Stimulated activated naive CD4-positive, alpha-beta T cell (primary cell): Measurements from ENCODE around the gene PRKAR2B.
A peak's percentile ranks its signal among the peaks of the same experiment; 100 is the strongest.

Experiments
- DNase-seq, 6 experiments: peaks; one replicate each; lab custom pipeline; 2025; lab: John Stamatoyannopoulos, UW

Gene PRKAR2B

GRCh38 chr7:107044347-107045194, at the start of gene PRKAR2B:
Gene PRKAR2B, plus strand, starts transcription at chr7:107044705. Its CDS starts 203 bp downstream, at chr7:107044908.
- peak; percentile 62 to 82 (median 70) for DNase-seq

- DNase-seq: no peak
Measured at GRCh38 chr7:106994833-106995232, 49.7 kb upstream of the PRKAR2B start.

- no peak for DNase-seq
Measured at GRCh38 chr7:106997487-106998271, 46.8 kb upstream of the PRKAR2B start.

GRCh38 chr7:106999023-106999422, 45.5 kb upstream of the PRKAR2B start:
- no peak for DNase-seq

GRCh38 chr7:107001490-107001889, 43.0 kb upstream of the PRKAR2B start:
- DNase-seq: no peak

GRCh38 chr7:107002126-107002525, 42.4 kb upstream of the PRKAR2B start:
- no peak for DNase-seq

- DNase-seq: no peak
Measured at GRCh38 chr7:107002529-107002998, 41.9 kb upstream of the PRKAR2B start.

GRCh38 chr7:107007007-107007891, 37.3 kb upstream of the PRKAR2B start:
- no peak for DNase-seq

- DNase-seq: no peak
Measured at GRCh38 chr7:107007892-107008287, 36.6 kb upstream of the PRKAR2B start.

GRCh38 chr7:107009846-107010203, 34.7 kb upstream of the PRKAR2B start:
- no peak for DNase-seq

GRCh38 chr7:107012691-107013090, 31.8 kb upstream of the PRKAR2B start:
- DNase-seq: no peak

- DNase-seq: no peak
Measured at GRCh38 chr7:107014387-107015023, 30.0 kb upstream of the PRKAR2B start.

- no peak for DNase-seq
Measured at GRCh38 chr7:107016312-107016711, 28.2 kb upstream of the PRKAR2B start.

GRCh38 chr7:107017965-107018719, 26.4 kb upstream of the PRKAR2B start:
- DNase-seq: no peak

GRCh38 chr7:107020400-107020799, 24.1 kb upstream of the PRKAR2B start:
- no peak for DNase-seq

- no peak for DNase-seq
Measured at GRCh38 chr7:107021600-107021999, 22.9 kb upstream of the PRKAR2B start.

GRCh38 chr7:107023522-107024151, 20.9 kb upstream of the PRKAR2B start:
- DNase-seq: no peak

GRCh38 chr7:107024906-107025305, 19.6 kb upstream of the PRKAR2B start:
- DNase-seq: no peak

- DNase-seq: no peak
Measured at GRCh38 chr7:107025449-107026103, 18.9 kb upstream of the PRKAR2B start.

- DNase-seq: no peak
Measured at GRCh38 chr7:107026166-107026565, 18.3 kb upstream of the PRKAR2B start.
